DND-41 (cell line): ENCODE data around the gene DIAPH2.

Experiments
- EZH2 ChIP-seq: IDR thresholded peaks from 3 replicates; pipeline ENCODE4 v1.6.1; 2012; ENCODE audit warnings: borderline replicate concordance, low read depth, mild to moderate bottlenecking, moderate library complexity, low read length, inconsistent platforms; ENCODE audit not compliant: severe bottlenecking
- TF ChIP-seq, protein P1 (sequence below): IDR thresholded peaks from 2 replicates; pipeline ENCODE4 v1.5.1; 2012; ENCODE audit warnings: borderline replicate concordance, low read length, moderate library complexity, mild to moderate bottlenecking; ENCODE audit not compliant: poor library complexity, severe bottlenecking; ENCODE audit errors: extremely low read depth

DNA sequence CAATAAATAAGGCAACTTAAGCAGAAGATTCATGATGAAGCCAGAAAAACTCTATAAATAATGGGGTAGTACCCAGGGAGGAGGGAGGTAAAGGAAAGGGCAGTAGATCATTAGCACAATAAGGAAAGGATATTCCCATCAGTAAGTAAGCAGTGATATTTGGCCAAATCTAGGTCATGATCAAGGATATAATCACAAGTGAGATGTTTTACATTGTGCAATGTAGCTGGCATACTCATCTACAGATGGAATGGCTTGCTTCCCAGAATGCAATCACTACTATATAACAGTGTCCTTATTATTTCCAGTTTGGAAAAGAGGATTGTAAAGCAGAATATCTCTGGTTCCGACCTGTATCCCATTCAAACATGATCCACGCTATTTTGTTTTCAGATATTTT lies 682.5 kb downstream of the DIAPH2 start:
- TF ChIP-seq, protein P1, sequence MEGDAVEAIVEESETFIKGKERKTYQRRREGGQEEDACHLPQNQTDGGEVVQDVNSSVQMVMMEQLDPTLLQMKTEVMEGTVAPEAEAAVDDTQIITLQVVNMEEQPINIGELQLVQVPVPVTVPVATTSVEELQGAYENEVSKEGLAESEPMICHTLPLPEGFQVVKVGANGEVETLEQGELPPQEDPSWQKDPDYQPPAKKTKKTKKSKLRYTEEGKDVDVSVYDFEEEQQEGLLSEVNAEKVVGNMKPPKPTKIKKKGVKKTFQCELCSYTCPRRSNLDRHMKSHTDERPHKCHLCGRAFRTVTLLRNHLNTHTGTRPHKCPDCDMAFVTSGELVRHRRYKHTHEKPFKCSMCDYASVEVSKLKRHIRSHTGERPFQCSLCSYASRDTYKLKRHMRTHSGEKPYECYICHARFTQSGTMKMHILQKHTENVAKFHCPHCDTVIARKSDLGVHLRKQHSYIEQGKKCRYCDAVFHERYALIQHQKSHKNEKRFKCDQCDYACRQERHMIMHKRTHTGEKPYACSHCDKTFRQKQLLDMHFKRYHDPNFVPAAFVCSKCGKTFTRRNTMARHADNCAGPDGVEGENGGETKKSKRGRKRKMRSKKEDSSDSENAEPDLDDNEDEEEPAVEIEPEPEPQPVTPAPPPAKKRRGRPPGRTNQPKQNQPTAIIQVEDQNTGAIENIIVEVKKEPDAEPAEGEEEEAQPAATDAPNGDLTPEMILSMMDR = no peak
- no peak for TF ChIP-seq EZH2
